KOPT-K1 (cell line): Measurements from ENCODE around the gene ZSCAN5A.

Experiments
- H3K27ac ChIP-seq: fragments of 200-600 bp; sonication (generic); 2 replicates; pipeline ENCODE4 v1.5.1; 2016; ENCODE audit warnings: antibody characterized with exemption, mild to moderate bottlenecking, low read depth, low read length; ENCODE audit not compliant: poor library complexity, severe bottlenecking
- H3K36me3 ChIP-seq: fragments of 200-600 bp; sonication (generic); 2 replicates; pipeline ENCODE4 v1.5.1; 2017; ENCODE audit warnings: antibody characterized with exemption, mild to moderate bottlenecking, low read length, moderate library complexity; ENCODE audit not compliant: insufficient read depth
- H3K9me3 ChIP-seq: fragments of 200-600 bp; sonication (generic); 2 replicates; pipeline ENCODE4 v1.5.1; 2017; ENCODE audit warnings: antibody characterized with exemption, low read length, mild to moderate bottlenecking; ENCODE audit not compliant: insufficient read depth, poor library complexity, severe bottlenecking

The ZSCAN5A gene

GRCh38 chr19:56304243-56304642, 10.4 kb downstream of the ZSCAN5A start:
- Histone ChIP-seq H3K36me3 (peaks cover 25% of the 10 kb centered on the region), H3K27ac (no peak overlapping the region), H3K9me3 (no peaks in the 10 kb centered on the region)

GRCh38 chr19:56301886-56302620, 12.6 kb downstream of the ZSCAN5A start:
- peaks cover 22% of the 10 kb centered on the region; the same call in 1 of the 2 replicates for H3K36me3 ChIP-seq
- no peak overlapping the region for H3K27ac ChIP-seq
- H3K9me3 ChIP-seq, result no peaks in the 10 kb centered on the region

- no peaks in the 10 kb centered on the region for H3K9me3 ChIP-seq
- peaks cover 28% of the 10 kb centered on the region; the same call in 1 of the 2 replicates for H3K36me3 ChIP-seq
- H3K27ac ChIP-seq, result no peak overlapping the region
Measured at GRCh38 chr19:56301155-56301554, 13.5 kb downstream of the ZSCAN5A start.

GRCh38 chr19:56299688-56300087, 15.0 kb downstream of the ZSCAN5A start:
- Histone ChIP-seq H3K9me3 (no peaks in the 10 kb centered on the region), H3K27ac (no peak overlapping the region), H3K36me3 (peaks cover 21% of the 10 kb centered on the region; the same call in 1 of the 2 replicates)

- no peak overlapping the region for H3K27ac ChIP-seq
- H3K36me3 ChIP-seq, result peaks cover 12% of the 10 kb centered on the region; the same call in 1 of the 2 replicates
- no peaks in the 10 kb centered on the region for H3K9me3 ChIP-seq
Measured at GRCh38 chr19:56297010-56297409, 17.6 kb downstream of the ZSCAN5A start.

GRCh38 chr19:56295531-56296455, 18.8 kb downstream of the ZSCAN5A start:
- Histone ChIP-seq H3K9me3 (no peaks in the 10 kb centered on the region), H3K27ac (no peak overlapping the region), H3K36me3 (peaks cover 12% of the 10 kb centered on the region; the same call in 1 of the 2 replicates)

GRCh38 chr19:56294549-56294948, 20.1 kb downstream of the ZSCAN5A start:
- H3K36me3 ChIP-seq, result peaks cover 12% of the 10 kb centered on the region; the same call in 1 of the 2 replicates
- no peaks in the 10 kb centered on the region for H3K9me3 ChIP-seq
- no peak overlapping the region for H3K27ac ChIP-seq

GRCh38 chr19:56291867-56292266, 22.8 kb downstream of the ZSCAN5A start:
- H3K9me3 ChIP-seq, result no peaks in the 10 kb centered on the region
- no peak overlapping the region for H3K27ac ChIP-seq
- peaks cover 12% of the 10 kb centered on the region; the same call in 1 of the 2 replicates for H3K36me3 ChIP-seq

GRCh38 chr19:56290104-56290503, 24.5 kb downstream of the ZSCAN5A start:
- no peak overlapping the region for H3K27ac ChIP-seq
- H3K36me3 ChIP-seq, result peaks cover 4% of the 10 kb centered on the region; the same call in 1 of the 2 replicates
- no peaks in the 10 kb centered on the region for H3K9me3 ChIP-seq

GRCh38 chr19:56284746-56285145, 29.9 kb downstream of the ZSCAN5A start:
- Histone ChIP-seq H3K9me3 (no peaks in the 10 kb centered on the region), H3K36me3 (peaks cover 4% of the 10 kb centered on the region; the same call in 1 of the 2 replicates), H3K27ac (no peak overlapping the region)

GRCh38 chr19:56282809-56283208, 31.8 kb downstream of the ZSCAN5A start:
- H3K27ac ChIP-seq, result no peak overlapping the region
- H3K9me3 ChIP-seq, result no peaks in the 10 kb centered on the region
- H3K36me3 ChIP-seq, result no peaks in the 10 kb centered on the region

- H3K9me3 ChIP-seq, result peaks cover 6% of the 10 kb centered on the region
- H3K36me3 ChIP-seq, result 0 out of 2 replicates have a peak, but pooled peaks cover 3% of the 10 kb centered on the region
- H3K27ac ChIP-seq, result no peak overlapping the region
Measured at GRCh38 chr19:56273563-56274117, 41.0 kb downstream of the ZSCAN5A start.

- Histone ChIP-seq H3K27ac (no peak within 1 kb of the TSS), H3K9me3 (peaks cover 5% of the 10 kb centered on the region), H3K36me3 (0 out of 2 replicates have a peak, but pooled peaks cover 3% of the 10 kb centered on the region)
Measured at GRCh38 chr19:56272161-56272798, 42.4 kb downstream of the ZSCAN5A start, which contains the start of gene EDDM13. TSS of gene EDDM13 (plus strand) at chr19:56272748. CDS start at chr19:56272835, 87 bp downstream.

GRCh38 chr19:56271151-56271550, 43.5 kb downstream of the ZSCAN5A start:
- no peaks in the 10 kb centered on the region for H3K9me3 ChIP-seq
- H3K36me3 ChIP-seq, result no peaks in the 10 kb centered on the region
- no peak overlapping the region for H3K27ac ChIP-seq
